Right renal pelvis (tissue), 4 donors: ENCODE measurements around the gene RNF220. TPM values are rescaled to one million over a fixed set of nuclear protein-coding genes. Genes with fewer than 3 reads are reported as not detected.
A peak's percentile ranks its signal among the peaks of the same experiment; 100 is the strongest.

ENCODE experiments used
- DNase-seq, 4 donors: peaks; one replicate each; pipeline ENCODE4 v3.0.0-alpha.2; 2013; ENCODE audit warnings: low read depth in 4 of 4, low spot score in 3 of 4, missing footprints in 1 of 4
- polyA plus RNA-seq, 4 donors: library from polyadenylated mRNA; unstranded; fragments of 120-200 nt; gene quantifications; one replicate each; pipeline ENCODE4 v1.2.1, GENCODE V29; 2013; ENCODE audit not compliant: insufficient read length in 4 of 4

Gene RNF220
- polyA plus RNA-seq, 4 donors: 93.0 to 101 (median 95.7) TPM

DNA sequence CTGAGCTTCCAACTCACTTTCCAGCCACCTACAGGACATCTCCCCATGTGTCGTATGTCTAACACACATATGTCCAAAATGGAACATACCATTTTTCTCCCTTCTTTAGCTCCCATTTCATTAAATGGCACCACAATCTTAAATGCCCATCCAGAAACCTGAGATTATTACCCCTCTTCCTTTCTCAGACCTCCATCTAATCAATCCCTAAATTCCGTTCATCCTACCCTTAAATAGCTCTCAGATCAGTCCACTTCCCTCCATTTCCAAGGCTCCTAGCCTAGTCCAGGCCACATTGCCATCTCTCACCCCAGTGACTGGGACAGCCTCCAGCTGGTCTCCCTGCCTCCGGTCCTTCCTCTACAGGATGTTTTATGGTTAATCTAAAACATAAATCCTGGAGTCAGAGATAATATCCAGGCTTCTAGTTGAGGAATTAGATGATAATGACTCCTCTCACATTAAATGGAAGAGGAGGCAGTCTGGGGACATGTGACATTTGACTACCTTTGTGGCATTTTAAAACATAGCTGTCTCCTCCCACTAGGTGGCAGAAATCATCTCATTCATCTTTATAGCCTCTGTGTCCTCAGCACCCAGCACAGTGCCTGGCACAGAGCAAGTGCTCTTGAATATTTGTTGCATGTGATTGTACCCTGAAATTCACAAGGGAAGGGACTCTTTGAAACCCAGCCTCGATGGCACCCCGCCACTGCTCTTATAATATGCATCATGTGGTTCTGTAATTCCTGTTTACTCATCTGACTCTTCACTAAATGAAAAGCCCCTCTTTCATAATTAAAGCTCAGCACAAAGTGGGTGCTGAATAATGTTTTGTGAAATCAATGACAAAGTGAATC is 166.9 kb downstream of the RNF220 start:
- DNase-seq: no peak

DNA sequence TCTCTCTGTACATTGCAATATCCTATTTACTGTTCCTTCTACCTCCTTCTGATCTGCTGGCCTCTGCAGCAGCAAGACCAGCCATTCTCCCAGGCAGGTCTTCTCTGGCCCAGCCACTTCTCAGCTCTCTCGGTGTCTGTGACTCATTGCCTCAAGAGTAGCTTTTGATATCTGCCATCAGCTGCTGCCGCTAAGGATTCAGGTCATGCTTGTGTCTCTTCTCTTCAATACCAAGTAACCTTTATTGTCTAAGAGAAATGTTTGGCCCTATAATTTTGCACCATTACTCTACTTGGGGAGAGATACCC is 167.5 kb downstream of the RNF220 start:
- DNase-seq: no peak

DNA sequence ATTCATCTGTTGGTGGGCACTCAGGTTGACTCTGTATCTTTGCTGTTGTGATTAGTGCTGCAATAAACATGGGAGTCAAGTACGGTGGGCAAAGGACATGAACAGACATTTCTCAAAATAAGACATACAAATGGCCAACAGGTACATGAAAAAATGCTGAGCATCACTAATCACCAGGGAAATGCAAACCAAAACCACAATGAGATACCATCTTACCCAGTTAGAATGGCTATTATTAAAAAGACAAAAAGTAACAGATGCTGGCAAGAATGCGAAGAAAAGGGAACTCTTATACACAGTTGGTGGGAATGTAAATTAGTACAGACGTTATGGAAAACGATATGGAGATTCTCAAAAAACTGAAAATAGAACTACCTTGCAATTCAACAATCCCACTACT is 170.3 kb downstream of the RNF220 start:
- DNase-seq: no peak

DNA sequence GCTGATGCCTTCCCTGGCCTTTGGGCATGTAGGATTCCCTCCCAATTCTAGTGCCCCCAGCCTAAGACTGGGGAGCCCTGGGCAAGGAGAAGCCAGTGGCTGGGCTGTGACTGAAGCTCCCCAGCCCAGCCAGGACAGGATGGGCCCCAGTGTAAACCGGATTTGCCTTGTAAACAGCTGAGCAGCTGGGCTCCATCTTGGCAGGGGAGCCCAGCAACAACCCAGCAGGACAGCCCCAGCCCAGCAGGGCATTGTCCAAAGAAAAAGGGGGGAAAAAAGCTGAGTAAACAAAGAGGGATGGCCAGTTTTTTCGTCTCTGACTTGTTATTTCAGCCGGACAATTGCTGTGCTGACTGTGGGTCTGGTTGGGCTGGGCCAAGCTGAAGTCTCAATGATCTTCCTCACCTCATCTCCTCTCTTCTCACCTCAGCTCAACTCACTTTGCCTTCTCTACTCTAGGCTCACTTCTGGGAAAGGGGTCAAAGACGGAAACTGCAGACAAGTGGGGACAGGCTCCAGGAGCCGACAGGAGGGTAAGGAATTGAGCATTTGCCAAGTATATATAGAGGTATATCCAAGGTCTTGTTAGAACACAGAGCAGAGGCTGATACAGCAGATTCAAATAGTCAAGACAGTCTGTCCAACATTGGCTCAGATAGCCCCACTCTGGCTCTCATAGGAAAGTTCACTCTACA is 171.5 kb downstream of the RNF220 start:
- DNase-seq: peak in 3 of 4 donors; percentile 31 to 50 (median 33)

DNA sequence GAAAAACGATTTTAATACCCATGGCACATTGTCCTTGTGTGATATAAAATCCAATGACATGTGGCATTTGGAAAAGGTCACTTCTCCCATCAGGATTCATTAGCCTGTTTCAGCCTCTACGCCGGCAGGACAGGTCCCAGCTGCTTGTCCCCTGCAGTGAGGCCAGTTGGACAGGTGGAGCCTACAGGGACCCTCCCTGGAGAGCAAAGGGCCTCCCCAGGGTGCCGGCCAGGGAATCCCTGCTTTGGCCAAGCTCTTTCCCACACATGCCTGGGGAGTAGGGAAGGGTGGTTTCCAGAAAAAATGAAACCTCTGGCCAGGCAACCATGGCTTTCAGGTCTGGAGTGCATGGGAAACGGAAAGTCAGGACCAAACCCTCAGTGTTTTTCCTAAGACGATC is 176.2 kb downstream of the RNF220 start:
- no peak for DNase-seq

DNA sequence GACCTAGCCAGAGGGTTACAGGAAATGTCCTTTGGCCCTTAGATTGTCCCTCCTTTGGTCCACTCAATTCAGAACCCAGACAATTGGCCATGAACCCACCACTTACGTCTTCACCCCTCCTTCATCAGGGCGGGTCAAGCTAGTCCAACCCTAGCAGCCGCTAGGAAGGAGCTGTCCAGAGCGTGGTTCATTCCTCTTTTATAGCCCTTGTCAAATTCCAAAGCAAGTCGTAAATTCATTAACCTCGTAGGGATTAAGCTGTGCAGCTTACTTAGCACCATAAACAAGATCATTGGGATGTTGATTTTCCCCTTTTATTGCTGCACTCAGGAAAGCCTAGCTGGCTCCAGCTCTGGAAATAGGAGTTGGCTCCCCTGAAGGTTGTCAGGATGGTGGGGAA is 179.1 kb downstream of the RNF220 start:
- peak in 3 of 4 donors; percentile 36 to 69 (median 46) for DNase-seq

DNA sequence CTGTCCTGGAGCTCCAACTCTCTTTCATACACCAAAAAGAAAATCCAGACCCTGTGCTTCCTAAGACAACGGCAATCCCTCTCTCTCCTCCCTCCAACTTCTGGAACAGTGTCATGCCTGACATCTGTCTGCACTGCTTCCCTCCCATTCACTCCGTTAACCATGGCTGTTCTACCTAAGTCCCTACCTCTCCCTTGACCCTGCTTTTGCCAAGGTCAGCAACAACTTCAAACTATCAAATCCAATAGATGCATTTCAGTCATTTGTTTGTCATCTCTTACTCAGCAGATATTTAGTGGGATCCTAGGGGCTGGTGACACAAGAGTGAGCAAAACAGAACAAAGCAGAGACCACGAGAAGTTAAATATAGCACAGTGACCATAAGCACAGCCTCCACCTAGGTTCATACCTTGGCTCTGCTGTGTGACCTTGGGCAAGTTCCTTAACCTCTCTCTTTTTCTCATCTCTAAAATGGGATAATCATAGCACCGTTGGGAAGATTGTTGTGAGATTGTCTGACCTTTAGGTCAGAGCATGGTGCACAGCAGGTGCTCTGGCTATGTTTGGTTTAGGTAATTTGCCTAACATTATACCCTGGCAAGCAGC is 180.4 kb downstream of the RNF220 start:
- DNase-seq: no peak

DNA sequence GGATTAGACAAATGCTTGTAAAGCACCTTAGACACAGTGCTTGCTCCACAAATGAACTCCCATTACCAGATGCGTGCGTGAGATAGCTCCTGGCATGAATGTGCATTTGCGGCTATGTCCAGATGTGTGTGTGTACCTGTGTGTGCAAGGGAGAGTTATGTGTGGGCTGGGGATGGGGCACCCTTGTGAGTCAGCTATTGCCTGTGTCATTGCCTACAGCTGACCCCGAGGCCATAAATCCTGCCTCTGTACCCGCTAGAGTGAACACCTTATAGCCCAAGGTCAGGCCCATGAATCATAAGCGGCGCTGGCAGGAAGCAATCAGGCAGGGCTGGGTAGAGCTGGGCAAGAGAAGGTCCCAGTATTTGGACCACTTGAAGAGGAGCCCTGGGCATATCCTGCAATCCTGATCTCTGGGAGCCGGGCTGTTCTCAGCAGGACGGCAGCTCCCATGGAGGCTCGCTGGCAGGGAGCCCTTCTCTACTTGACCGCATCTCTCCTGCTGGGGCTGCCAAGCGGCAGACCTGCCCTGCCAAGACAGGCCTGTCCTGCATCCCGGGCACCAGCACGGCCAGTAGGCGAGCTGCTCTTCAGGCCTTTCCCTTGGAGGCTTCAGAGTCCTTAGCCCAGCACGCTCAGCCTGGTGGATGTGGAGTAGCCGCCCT is 182.9 kb downstream of the RNF220 start:
- no peak for DNase-seq

DNA sequence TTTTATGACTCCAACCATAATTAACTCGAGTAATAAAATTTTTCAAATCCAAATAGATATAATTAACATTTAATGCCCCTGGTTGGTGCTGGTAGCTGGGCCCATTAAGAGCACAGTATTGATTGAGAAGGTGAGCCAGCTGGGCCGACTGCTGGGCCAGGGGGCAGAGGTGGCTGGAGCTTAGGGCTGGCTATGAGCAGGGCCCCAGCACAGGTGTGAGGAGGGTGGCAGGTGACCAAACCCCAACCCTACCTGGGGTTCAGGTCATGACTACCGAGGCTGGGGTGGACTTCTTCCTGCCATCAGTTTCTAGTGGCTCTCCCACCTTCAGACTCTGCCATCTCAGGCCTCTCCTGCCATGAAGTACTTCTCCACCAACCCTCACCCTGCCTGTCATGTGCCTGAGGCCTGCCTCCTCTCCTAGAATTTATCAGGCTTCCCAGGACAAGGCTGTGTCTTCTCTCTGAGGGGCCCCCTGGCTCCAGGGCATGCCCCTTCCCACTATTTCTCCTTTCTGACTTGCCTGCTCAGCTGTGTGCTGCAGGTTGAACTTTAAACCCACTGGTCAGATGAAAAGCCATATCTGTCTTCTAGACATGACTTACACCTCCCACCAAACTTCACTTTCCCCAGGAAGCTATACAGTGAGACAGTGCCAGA is 183.6 kb downstream of the RNF220 start:
- DNase-seq: no peak

DNA sequence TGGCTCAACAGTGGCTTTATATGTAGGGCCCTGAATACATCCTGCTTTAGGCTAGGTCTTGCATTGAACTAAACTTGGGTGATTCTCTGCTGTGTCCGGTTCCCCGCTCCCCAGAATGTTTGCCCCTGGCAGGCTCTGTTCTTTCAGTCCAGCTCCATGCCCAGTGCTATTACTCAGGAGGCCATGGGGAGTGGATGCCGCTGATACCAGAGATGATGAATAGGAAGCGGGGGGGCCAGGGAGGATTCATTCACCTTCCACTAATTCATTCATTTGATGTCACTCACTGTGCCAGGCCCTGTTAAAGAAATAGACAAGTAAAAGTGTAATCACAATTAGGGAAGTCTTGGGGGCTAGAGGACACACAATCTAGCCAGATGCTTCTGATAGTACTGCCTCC is 185.4 kb downstream of the RNF220 start:
- no peak for DNase-seq

DNA sequence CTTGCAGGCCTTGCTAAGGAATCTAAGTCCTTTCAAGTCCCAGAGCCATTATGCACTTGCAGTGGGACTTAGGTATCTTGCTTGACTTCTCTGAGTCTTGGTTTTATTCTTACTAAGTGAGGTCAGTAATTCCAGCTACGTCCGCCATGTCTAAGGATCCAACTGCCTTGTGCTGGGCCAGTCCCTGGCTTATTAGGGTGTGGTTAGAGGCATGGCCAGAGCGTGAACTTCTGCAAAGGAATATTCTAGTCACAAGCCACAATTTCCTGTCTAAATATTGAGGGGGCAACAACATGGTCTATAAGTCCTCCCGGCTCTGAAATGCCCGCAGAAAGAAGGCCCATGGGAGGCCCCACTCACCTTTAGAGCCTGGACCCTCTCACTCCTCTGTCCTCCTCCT is 186.3 kb downstream of the RNF220 start:
- no peak for DNase-seq

DNA sequence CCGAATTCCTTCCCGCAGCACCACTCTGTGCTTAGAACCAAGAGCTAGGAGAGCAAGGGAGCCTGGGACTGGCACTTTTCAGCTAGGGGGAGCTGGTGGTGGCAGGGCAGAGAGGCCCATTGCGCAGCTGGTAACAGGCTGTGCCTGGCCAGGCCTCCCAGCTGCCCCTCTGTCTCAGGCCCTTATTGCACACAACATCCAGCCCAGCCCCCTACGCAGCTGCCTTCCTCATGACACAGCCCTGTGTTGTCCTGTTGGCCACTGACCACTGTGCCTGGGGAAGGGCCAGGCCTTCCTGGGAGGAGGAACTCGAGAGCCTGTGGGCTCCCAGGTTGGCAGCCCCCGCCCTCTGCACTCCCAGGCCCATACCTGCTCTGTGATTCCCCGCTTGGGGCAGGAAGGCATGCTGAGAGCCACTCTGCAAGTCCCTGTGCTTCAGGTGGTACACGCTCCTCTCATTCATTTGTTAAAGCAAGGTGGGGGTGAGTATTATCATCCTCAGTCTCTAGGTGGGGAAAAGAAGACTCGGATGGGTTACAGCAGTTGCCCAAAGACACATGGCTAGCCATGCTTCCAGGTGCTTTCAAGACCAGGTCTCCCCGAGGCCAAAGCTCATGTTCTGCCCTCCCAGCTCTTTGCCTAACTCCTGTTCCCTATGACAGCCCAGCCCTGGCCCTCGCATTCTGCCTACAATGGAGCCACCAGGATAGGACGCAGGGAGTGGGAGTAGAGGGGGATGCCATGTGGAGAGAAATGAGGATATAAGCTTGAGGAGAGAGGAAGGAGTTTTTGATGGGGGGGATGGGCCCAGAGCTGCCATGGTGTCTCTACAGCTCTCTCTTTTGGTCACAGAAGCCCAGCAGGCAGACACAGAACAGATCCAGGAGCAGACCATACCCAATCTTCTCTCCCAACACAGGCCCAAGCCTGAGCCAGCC is 187.4 kb downstream of the RNF220 start:
- no peak for DNase-seq

DNA sequence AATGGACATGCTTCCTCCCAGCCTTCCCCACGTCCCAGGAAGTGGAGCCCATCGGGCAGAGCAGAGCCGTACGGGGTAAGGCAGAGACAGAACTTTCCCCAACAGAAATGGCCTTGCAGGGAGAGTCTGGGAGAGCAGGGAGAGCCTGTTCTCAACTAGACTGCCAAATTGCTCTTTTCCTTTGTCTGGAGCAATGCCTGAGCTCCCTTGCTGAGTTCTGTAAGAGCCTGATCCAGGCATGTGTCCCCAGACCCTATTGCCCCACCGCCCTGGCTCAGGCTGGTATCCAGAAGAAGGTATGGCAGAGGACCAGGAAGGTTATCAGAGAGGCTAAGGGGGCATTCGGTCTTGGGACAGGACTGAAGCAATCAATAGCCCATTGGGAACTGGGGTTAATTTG is 189.3 kb downstream of the RNF220 start:
- DNase-seq: no peak

DNA sequence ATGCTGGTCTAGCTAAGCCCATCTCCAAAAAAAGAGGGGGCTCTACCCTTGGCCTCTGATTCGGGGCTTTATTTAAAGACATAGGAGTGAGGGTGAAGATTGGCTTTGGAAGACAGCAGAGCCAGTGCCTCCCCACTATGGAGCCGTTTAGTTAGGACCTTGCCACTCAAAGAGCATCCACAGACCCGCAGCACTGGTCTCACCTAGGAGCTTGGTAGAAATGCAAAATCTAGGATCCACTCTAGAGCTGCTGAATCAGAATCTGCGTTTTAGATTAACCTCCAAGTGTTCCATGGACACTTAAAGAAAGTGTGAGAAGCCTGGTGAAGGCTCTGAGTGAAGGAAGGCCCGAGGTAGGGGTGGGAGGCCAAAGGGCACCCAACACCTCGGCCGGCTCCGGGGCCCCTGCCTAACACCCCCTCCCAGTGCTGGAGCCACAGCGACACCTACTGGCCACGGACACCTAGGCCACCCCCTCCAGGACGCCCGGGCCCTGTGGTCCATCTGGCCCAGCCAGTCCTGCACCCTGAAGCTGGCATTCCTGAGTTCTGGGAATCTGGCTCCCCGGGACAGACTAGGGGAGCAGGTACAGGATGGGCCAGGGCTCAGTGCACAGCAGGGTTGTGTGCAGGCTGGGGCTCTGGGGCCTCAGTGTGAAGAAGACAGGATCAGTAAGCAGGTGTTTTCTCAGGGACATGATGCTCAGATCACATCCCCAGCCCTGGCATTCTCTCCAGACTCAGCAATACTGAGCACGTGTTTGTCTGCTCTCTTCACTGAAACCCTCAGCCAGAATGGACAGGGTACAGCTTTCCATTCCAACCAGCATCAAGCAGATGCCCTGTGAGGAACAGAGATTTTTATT is 190.0 kb downstream of the RNF220 start:
- DNase-seq: peak in 1 of 4 donors; percentile 43

DNA sequence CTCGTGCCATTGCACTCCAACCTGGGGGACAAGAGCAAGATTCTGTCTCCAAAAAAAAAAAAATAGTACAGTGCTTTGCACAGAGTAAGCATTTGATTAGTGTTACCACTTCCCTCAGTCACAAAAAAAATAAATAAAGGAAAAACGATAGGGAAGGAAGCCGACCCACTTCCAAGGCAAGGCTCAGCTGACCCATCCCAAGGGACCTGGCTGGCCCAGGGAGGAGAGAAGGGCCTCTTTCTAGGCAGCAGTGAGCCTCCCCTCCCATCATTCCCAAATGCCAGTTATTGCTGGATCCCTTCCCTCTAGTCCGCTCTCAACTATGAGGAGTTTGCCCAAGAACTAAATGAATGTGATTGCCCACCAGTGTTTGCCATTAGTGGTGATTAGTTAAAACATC is 191.5 kb downstream of the RNF220 start:
- DNase-seq: no peak

DNA sequence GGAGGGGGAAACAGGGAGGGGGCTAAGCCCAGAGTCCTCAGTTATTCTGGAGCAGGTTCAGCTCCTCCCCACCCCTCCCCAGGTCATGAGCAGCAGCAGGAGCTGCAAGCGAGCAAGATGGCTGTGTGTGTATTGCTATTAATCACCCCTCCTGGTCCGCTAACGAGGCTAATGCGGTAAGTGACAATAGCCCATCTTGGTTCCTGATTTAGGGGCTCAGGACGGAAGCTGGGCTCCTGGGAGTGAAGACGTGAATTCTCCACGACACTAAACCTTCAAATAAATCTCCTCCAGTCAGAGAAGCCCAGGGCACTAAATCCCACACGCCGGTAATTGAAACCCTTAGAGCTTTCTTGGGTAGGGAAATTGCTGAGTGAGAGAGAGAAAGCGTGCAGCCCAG is 193.1 kb downstream of the RNF220 start:
- no peak for DNase-seq

DNA sequence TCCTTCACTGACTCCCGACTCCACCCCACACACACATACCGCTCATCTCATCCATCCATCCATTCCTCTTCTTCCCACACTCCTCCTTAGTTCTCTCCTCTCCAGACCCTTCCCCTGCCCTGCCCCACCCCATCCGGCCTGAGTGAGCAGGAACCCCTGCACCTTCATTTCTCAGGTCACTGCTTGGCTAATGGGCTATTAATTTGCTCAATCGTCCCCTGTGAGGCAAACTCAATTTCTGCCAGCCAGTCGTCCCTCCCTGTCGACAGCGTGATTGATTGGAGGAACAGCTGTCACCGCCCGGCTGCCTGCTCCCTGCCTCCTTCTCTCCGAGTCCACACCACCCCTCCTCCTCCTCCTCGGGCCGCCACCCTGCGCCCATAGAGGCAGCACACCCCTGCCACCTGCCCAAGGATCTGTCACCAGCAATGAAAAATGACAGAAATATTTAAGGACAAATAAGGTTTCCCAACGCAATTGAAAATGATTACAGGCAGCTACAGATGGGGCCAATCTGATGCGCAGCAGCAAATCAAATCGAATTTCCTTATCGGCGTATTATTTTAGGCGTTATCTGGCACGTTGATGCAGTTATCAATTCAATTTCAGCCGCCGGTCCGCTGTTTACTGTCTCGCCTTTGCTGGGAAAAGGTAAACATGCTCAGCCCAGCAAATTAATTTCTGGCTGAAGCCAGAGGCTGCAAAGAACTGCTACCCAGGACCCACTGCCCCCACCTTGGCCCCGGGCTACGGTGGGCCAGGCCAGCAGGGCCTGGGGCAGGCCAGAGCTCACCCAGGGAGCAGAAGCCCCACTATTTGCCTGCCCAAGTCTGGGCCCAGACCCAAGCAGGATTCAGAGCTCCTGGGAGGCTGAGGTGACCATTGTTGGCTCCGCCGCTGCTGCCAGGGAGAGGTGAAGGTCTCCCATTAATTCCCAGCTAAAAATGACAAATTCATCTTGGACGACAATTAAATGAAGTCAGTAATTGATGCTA is 197.9 kb downstream of the RNF220 start:
- no peak for DNase-seq

DNA sequence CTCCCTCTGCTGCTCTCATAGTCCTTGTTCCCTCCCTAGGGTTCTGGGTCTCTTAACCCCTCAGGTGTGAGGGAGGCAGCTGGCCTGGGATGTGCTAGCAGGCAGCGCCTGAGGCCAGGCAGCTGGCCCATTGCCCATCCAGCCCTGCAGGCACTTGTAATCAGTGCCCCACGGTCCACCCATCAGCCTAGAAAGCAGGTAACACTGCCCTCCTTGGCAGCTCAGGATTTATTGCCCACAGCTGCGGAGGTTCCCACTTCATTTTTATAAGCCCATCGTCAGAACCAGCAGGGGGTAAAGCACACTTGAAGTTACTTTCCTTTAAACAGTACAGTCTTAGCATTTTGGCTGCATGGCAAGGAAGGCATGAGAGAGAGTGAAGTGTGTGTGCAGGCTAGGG is 198.7 kb downstream of the RNF220 start:
- DNase-seq: no peak
